Left ventricle myocardium inferior (tissue), 1 donor: ENCODE results near the gene NKAIN2. TPM values are rescaled to one million over a fixed set of nuclear protein-coding genes. Genes with fewer than 3 reads are reported as not detected.

Experiments used
- DNase-seq: peaks from one replicate; pipeline ENCODE4 v3.0.0-alpha.2; 2020
- H3K27ac ChIP-seq: fragments of 200-600 bp; replicated peaks from 2 replicates; pipeline ENCODE4 v1.8.0; 2021
- H3K27me3 ChIP-seq: fragments of 200-600 bp; 2 replicates; pipeline ENCODE4 v1.8.0; 2021; ENCODE audit warnings: low read depth
- H3K36me3 ChIP-seq: fragments of 200-600 bp; 2 replicates; pipeline ENCODE4 v1.8.0; 2021
- H3K4me1 ChIP-seq: fragments of 200-600 bp; 2 replicates; pipeline ENCODE4 v1.8.0; 2021
- H3K4me3 ChIP-seq: fragments of 200-600 bp; 2 replicates; pipeline ENCODE4 v1.8.0; 2021; ENCODE audit warnings: mild to moderate bottlenecking, moderate library complexity
- H3K9me3 ChIP-seq: fragments of 200-600 bp; replicated peaks from 2 replicates; pipeline ENCODE4 v1.8.0; 2021
- intact Hi-C: fragments of 100-400 bp; cut with micrococcal nuclease; formaldehyde crosslinking; loops from one replicate; pipeline ENCODE4 v1.11.0; 2022
- total RNA-seq: library from RNA; stranded (reverse); fragmentation: NEBNext Ultra II Directional; extraction: Animal tissue kit (Norgen Biotek cat#: 25700); gene quantifications from one replicate; pipeline ENCODE4 v1.2.1, GENCODE V29; 2021
- TF ChIP-seq, protein P1 (sequence below): fragments of 200-600 bp; IDR thresholded peaks from 2 replicates; pipeline ENCODE4 v1.8.0; 2021; ENCODE audit warnings: antibody characterized with exemption, mild to moderate bottlenecking, borderline replicate concordance
- donor health status: DM: no; HTN: yes; CAD: no; lungs with severe emphysema.

Gene NKAIN2
- total RNA-seq, 1 donor from 2014 or later: 0.22 TPM

DNA sequence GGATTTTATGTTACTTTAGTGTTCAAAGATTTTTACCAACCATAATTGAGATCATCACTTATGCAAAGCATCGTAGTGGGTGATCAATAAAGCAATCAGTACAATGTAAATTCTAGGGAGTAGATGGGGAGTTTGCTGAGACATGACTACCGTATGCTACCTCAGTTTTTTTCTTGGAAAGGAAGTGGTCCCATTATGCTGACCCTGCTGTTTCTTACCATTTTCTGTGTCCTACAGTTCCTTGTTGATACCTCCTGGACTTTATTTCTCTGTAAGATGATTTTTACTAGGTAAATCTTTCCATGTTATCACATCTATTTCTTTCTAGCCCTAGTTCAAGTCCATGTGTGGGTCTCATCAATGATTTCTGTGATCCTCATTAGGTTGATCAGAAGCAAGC is 19.3 kb upstream of the NKAIN2 start:
- H3K27me3 ChIP-seq: no peaks in the 10 kb centered on the region
- TF ChIP-seq, protein P1, sequence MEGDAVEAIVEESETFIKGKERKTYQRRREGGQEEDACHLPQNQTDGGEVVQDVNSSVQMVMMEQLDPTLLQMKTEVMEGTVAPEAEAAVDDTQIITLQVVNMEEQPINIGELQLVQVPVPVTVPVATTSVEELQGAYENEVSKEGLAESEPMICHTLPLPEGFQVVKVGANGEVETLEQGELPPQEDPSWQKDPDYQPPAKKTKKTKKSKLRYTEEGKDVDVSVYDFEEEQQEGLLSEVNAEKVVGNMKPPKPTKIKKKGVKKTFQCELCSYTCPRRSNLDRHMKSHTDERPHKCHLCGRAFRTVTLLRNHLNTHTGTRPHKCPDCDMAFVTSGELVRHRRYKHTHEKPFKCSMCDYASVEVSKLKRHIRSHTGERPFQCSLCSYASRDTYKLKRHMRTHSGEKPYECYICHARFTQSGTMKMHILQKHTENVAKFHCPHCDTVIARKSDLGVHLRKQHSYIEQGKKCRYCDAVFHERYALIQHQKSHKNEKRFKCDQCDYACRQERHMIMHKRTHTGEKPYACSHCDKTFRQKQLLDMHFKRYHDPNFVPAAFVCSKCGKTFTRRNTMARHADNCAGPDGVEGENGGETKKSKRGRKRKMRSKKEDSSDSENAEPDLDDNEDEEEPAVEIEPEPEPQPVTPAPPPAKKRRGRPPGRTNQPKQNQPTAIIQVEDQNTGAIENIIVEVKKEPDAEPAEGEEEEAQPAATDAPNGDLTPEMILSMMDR: no peak
- no peaks in the 10 kb centered on the region for H3K9me3 ChIP-seq
- DNase-seq: no peak
- intact Hi-C loops: no loop called here
- no peaks in the 10 kb centered on the region for H3K36me3 ChIP-seq
- no peaks in the 10 kb centered on the region for H3K4me1 ChIP-seq
- H3K27ac ChIP-seq: no peak overlapping the region
- H3K4me3 ChIP-seq: no peak overlapping the region

DNA sequence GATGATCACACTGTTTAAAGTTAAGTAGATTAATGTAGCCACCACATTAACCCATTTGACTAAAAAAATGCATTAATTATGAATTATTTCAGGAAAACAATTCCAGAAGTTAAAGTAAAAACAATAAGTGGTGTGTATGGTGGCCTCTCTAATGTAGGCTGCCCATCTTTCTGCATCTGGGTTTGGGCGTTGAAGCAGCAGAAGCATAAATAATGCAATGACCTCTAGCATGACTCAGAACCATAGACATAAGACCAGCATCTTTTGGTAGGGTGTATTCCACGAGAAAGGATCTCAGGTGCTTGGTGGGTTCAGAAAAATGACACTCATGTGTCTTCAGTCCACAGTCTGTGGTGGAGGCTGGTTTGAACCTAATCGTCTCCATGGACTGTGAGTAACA is 18.6 kb upstream of the NKAIN2 start:
- H3K27ac ChIP-seq: no peak overlapping the region
- no peak overlapping the region for H3K4me3 ChIP-seq
- no peaks in the 10 kb centered on the region for H3K27me3 ChIP-seq
- H3K9me3 ChIP-seq: no peaks in the 10 kb centered on the region
- no peaks in the 10 kb centered on the region for H3K4me1 ChIP-seq
- DNase-seq: no peak
- TF ChIP-seq, protein P1: no peak
- no peaks in the 10 kb centered on the region for H3K36me3 ChIP-seq
- intact Hi-C loops: no loop called here

DNA sequence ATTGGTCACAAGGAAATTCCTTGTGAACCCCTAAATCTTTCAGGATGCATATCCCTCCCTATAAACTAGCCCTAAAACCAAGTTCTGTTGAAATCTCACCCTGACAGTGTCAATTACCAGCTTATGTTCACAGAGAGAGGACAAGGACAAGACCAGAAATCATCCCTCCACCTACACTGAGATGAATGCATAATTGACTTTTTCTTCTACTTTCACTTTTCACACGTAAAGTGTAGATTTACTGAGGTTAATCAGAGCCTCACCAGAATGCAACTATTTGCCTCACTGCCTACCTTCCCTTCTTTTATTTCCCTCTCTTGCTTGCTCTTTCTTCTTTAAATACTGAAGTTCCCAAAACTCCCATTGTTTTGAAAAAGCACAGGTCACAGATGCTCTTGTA is 15.3 kb upstream of the NKAIN2 start:
- intact Hi-C loops: no loop called here
- Histone ChIP-seq H3K4me3 (no peak overlapping the region), H3K36me3 (no peaks in the 10 kb centered on the region), H3K27ac (no peak overlapping the region), H3K4me1 (no peaks in the 10 kb centered on the region), H3K27me3 (no peaks in the 10 kb centered on the region), H3K9me3 (no peaks in the 10 kb centered on the region)
- TF ChIP-seq, protein P1: no peak
- no peak for DNase-seq

DNA sequence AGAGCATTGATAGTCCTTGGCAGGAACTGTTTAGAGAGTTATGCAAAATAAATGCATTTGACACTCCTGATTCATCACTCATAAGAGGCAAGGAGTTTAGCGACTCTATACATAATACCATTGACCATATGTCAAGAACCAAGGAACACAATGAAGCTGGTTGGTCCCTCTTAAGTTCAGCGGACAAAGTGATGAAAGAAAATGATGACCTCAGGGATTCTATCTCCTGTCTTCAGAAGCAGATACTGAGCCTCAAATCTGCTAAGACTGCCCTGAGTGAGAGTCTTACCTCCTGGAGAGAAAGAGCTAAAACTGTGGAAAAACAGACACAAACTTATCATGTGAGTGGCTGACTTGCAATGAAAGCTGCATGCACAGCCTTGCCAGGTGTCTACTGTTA is 9.5 kb upstream of the NKAIN2 start:
- no peak for DNase-seq
- Histone ChIP-seq H3K36me3 (no peaks in the 10 kb centered on the region), H3K27me3 (peaks cover 15% of the 10 kb centered on the region), H3K4me1 (no peaks in the 10 kb centered on the region), H3K27ac (no peak overlapping the region), H3K4me3 (no peak overlapping the region), H3K9me3 (no peaks in the 10 kb centered on the region)
- intact Hi-C loops: no loop called here
- TF ChIP-seq, protein P1: no peak

DNA sequence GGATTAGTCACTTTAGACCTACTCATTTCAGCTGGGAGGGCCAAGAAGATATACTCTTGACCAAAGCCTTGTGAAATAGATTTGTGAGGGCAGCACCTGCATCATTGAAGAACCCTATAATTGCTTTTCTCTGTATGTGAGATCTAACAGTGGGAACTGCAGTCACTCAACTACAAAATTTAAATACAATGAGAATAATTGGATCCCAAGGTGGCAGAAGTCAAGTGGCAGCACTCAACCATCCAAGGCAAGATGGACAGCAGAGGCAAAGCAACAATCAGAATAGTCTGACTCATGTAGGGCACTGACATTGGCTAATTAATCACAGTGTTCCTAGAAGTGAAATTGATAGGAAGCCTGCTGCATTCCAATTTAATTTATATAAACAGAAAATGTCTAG is 8.9 kb upstream of the NKAIN2 start:
- TF ChIP-seq, protein P1: no peak

DNA sequence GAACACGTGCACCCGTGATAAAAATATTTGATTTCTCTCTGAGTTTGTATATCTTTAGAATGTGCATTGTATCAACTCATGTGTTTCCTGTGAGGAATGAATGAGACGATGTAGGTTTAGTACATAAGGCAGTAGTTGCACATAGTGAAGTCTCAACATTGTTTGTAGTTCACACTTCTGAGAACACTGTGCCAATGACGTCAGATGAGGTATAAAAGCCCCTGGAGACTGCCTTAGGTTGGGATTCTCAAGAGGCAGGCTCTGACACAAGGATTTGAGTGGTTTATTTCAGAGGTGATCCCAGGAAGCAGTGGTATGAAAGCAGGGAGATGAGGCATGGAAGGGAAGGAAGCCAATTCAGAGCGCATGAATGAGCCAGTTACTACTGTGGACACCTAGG is 2.6 kb upstream of the NKAIN2 start:
- intact Hi-C loops: no loop called here
- TF ChIP-seq, protein P1: no peak
- no peak for DNase-seq
- H3K27me3 ChIP-seq: peaks cover 79% of the 10 kb centered on the region
- H3K36me3 ChIP-seq: no peaks in the 10 kb centered on the region
- no peak overlapping the region for H3K27ac ChIP-seq
- H3K9me3 ChIP-seq: no peaks in the 10 kb centered on the region
- no peak overlapping the region for H3K4me3 ChIP-seq
- H3K4me1 ChIP-seq: peaks cover 16% of the 10 kb centered on the region

More for the DNA sequence above, 8.9 kb upstream of the NKAIN2 start:
- DNase-seq: no peak
- no peaks in the 10 kb centered on the region for H3K4me1 ChIP-seq
- intact Hi-C loops: no loop called here
- no peak overlapping the region for H3K4me3 ChIP-seq
- H3K27me3 ChIP-seq: peaks cover 21% of the 10 kb centered on the region
- no peaks in the 10 kb centered on the region for H3K36me3 ChIP-seq
- H3K27ac ChIP-seq: no peak overlapping the region
- H3K9me3 ChIP-seq: no peaks in the 10 kb centered on the region
